HG03432 (cell line): Measurements from ENCODE around the gene STK33.

Source experiments
- ATAC-seq: cut with Tn5 transposase; IDR thresholded peaks from one replicate; pipeline ENCODE4 v1.9.1; 2021; ENCODE audit warnings: mild to moderate bottlenecking, moderate library complexity; ENCODE audit not compliant: unreplicated experiment

Gene STK33

DNA sequence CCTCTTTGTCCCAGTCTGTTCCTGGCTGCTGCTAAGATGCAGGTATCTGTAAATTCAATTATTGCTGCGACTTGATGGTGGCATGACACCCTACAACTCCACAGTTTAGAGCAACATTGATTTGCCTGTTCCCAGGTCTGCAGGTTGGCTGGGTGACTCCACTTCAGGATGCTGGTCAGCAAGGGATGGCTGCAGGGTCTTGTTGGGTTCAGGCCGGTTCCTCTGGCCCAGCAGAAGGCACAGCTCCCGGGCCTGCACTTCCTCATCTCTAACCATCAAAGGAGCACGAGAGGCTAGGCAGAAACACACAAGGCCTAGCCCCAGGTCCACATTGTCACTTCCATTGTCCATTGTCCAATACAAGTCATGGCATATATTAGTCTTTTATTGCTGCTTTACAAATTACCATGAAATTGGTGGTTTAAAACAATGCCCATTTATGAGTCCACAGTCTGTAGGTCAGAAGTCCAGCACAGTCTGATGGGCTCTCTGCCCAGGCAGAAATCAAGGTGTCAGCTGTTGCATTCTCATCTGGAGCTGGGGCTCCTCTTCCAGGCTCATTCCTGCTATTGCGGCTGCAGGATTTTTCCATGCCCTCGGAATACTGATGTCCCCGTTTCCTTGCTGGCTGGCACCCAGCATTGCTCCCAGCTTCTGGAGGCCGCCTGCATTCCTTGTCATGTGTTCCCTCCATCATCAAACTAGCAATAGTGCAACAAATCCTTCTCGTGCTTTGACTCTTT is 233.8 kb downstream of the STK33 start:
- no peak for ATAC-seq

DNA sequence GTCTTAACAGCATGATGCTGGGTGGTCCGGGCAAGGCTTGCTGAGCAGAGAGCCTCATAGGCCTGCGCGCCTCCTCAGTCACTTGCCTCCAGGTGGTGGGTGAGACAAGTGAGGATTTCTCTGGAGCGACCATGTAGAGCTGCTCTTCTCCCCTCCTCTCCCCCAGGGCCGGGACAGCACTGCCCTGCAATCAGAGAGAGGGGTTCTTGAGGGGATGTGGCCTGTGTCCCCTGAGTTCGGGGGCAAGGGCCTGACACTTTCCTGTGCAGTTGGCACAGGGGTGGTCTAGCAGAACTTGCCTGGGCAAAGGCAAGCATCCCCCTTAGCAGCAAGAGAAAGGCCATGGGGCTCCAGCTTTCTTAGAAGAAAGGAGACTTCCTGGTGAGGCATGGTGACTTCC is 234.5 kb downstream of the STK33 start:
- no peak for ATAC-seq

GRCh38 chr11:8357891-8358566 is 236.0 kb downstream of the STK33 start:
- no peak for ATAC-seq

DNA sequence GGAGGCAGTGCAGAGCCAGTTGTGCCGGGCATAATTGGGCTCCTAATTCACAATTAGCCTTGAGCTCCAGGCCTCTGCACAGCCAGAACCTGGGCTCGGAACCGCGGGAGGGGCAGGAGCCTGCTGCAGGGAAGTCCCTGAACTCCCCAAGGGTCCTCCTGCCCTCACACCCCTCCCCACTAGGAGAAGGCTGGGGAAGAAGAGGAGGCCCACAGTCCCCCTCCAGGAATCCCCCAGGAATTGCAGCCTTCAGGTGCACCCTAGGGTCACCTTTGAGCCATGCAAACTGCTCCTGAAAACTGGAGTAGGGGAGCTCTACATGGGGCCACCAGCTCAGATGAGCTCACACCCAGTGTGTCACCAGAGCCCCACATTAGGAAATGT is 236.5 kb downstream of the STK33 start:
- ATAC-seq, result no peak

DNA sequence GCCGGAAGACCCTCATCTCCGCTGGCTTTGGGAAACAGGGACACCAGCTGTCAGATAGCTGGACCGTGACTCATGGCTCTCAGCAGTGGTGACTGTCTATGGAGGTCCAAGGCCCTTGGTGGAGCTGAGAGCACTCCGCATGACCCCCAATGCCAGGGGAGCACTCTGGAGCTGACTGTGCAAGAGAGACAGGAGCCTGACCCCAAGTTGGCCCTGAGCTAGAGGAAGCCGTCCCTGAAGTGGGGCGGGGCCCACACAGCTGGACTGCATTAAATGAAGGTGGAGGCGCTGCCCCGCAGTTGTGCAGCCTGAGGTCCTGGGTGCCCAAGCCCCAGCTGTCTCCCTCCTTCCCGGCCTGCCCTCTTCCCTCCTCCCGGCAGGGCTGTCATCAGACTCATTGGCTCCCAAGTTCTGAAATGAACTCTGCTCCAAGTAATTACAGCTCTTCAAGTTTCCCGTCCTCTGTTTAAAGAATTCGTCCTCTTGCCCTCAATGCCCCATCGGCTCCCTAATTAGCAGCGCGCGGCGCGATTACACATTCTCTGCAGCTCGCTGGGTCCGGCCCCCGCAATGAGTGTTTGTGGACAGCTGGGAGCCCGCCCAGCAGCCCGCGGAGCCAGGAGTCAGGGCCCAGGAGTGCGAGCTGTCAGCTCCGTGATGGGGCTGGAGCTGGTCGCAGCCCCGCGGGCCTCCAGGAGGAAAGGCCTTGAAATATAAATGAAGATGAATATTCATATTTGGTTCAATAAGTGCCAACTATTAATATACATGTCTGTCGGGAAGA is 237.1 kb downstream of the STK33 start:
- no peak for ATAC-seq

DNA sequence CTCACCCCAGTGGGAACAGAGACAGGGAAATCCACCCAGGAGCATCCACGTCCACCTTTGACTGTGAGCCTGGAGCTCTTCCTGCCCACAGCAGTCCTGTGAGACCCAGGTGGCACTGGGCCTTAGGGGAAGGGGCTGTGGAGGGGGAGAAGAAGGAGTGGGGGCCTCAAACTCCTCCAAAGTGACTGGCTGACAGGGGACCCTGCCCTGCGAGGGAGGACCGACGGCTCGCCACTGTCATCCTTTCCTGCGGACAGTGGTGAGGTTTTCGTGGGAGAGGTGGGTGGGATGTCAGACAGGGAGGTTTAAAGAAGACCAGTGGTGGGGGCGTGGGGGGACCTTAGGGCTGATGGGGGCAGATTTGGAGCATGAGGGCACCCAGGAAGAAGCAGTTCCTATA is 237.8 kb downstream of the STK33 start:
- no peak for ATAC-seq

DNA sequence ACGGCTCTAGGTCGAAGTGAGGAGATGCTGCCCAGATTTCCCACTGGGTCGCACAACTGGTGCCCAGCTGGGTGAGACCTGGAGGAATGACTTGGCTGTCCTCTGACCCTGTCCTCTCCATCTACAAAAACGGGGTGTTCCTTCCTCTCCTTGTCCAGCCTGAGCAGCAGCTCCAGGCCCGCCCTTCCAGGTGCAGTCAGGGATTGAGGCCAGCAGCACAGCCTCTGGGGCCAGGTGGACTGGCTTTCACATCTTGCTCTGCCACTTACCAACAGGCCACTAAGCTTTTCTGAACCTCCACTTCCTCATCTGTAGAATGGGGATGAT is 238.6 kb downstream of the STK33 start:
- no peak for ATAC-seq

DNA sequence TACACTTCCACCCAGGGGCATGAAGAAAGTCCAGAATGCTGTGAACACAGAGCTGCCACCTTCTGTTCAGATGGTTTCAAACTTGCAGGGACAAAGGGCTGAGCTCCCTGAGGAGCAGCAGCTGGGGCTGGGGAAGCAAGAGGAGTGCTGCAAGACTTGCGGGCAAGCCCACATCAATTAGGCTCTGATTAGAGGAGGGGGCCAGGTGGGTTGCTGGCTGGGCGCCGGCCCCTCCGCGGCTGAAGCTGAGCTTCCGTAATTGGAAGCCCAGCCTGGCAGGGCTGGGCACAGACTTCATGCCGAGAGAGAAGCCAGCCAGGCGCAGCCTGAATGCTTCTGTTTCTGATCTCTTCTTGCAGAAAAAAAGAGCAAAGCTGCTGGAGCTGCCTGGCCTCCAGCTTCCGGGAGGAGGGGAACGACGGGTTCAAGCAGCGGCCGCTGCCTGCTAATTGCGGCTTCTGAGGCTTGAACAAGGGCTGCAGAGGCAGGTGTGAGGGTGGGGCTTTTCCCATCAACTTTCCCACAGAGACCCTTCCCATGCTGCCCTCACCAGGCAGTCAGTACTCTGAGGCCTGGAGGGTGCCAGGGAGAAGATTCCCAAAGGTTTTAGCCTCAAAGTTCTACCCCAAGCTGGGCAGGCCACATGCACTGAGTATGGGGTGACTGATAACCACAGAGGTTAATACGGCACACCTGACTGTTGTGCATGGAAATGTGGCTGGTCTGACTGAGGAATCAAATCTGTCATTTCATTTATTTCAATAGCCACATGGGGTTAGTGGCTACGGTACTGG is 239.2 kb downstream of the STK33 start:
- ATAC-seq, result no peak

DNA sequence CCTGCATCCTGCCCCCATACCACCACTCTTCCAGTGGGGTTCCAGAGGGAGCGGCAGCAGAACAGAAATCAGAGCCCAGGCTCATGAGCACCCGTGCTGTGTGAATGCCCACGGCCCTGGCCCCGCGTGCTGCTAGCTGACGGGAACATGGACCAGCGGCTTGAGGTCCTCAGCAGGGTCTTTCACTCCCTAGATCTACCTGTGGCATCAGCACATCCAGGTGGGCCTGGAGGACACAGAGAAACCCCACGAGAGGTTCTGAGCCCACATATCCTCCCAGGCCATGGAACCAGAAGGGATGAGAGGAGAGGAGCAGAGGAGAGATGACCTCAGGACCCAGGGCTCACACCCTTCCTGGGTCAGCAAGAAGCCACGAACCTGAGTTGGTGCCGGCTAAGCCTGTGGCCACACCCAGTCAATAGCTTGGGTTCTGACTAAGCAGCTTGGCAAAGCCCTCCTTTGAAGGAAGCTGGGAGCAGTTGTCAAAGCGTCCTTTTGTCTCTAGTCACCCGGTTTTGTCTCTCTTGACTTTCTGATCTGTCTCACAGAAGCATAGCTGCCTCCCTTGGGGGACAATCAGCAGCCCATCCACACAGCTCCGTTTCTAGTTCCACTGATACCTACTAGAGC is 241.0 kb downstream of the STK33 start:
- ATAC-seq, result no peak

- ATAC-seq, result no peak
These were observed 241.7 kb downstream of the STK33 start for GRCh38 chr11:8352103-8352875.

- ATAC-seq, result no peak
These were observed 242.8 kb downstream of the STK33 start for GRCh38 chr11:8351223-8351622.

- ATAC-seq, result no peak
These were observed 246.1 kb downstream of the STK33 start for GRCh38 chr11:8347978-8348377.

GRCh38 chr11:8346157-8346755 is 247.8 kb downstream of the STK33 start:
- no peak for ATAC-seq

DNA sequence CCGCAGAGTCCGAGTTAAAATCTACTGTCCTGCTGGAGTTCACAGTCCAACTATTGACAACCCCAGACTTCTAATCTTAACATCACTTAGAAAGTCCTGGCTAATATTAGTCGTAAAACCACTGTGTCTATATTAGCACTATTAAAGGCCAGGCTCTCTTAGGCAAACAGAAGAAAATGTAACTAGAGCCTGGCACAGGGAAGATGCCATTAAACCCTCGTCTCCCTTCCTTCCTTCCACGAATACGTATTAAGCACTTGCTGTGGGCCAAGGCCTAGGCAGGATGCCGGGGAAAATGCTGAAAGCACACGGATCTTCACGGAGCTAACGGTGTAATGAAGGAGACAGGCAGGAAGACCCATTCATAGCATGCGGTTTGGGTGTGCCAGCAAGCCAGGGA is 248.8 kb downstream of the STK33 start:
- ATAC-seq, result no peak

- no peak for ATAC-seq
These were observed 249.7 kb downstream of the STK33 start for GRCh38 chr11:8344346-8344745.

DNA sequence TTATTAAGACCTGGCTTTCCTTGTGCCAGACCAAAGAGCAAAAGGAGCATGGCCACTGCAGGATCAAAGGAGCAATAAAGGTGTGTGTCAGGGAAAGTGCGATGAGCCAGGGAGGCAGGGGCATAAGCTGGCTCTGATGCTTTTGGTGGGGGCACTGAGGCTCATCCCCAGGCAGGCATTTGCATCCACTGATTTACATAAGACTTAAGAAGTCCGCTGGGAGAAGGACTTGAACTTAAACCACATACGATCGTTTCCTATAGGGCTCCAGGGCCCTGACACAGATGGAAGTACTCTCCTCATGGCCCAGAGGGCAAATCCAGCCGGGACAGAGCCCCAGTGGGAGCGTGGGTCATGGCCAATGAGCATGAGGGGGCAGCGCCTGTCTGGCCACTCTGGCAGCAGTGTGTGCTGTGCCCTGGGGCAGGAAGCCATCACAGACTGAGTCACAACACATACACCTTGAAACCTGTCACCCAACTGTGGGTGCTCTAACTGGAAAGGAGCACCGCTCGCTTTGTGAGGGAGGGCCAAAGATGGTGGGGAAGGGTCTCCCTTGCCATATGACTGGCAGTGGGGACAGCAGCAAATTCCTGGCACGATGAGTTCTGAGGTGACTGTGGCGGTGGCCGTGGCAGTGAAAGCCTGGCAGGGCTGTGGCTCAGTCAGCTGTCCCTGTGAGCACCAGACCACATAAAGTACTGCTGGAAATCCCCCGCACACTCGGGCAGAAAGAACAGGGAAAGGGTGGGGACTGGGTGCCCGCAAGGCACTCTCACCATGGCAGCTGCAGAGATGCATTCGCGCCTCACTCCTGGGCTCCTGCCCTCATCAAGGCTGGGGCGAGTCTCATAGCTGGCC is 251.0 kb downstream of the STK33 start:
- peak; percentile 90 for ATAC-seq

GRCh38 chr11:8341996-8342395 is 252.0 kb downstream of the STK33 start:
- no peak for ATAC-seq
